Neural progenitor cell (in vitro differentiated cells): Measurements from ENCODE around the gene CXCL3.

ENCODE experiments used
- CTCF ChIP-seq: fragments of 200-600 bp; sonication (generic); IDR thresholded peaks from 2 replicates; pipeline ENCODE4 v1.5.1; 2017; ENCODE audit warnings: antibody characterized with exemption, mild to moderate bottlenecking
- EZH2 ChIP-seq: fragments of 200-600 bp; sonication (generic); IDR thresholded peaks from 2 replicates; pipeline ENCODE4 v1.6.1; 2017; ENCODE audit warnings: antibody characterized with exemption, mild to moderate bottlenecking, moderate library complexity
- EZH2phosphoT487 ChIP-seq: fragments of 200-600 bp; sonication (generic); IDR thresholded peaks from 2 replicates; pipeline ENCODE4 v1.6.1; 2017; ENCODE audit warnings: antibody characterized with exemption

GRCh38 chr4:74085669-74086068 is 47.2 kb upstream of the CXCL3 start:
- TF ChIP-seq EZH2 = no peak
- TF ChIP-seq CTCF = no peak
- no peak for TF ChIP-seq EZH2phosphoT487
